ENCODE results near the gene TRAP1. TPM values are rescaled to one million over a fixed set of nuclear protein-coding genes. Genes with fewer than 3 reads are reported as not detected.

TRAP1 gene
- total RNA-seq, 1 experiment from 2014 or later: 274 TPM

- POLR2A ChIA-PET: no interaction called here
- H3K9me3 Mint-ChIP-seq (ENCODE audit: unreplicated experiment): no peaks in the 10 kb centered on the region
- H3K27ac Mint-ChIP-seq (ENCODE audit: low read depth, unreplicated experiment): no peak overlapping the region
- intact Hi-C loops (cut with micrococcal nuclease): no loop called here
- H3K4me3 Mint-ChIP-seq (ENCODE audit: unreplicated experiment): no peak overlapping the region
- BruUV-seq (replicated peaks): no TSS peak
- no peak for TF ChIP-seq CTCF (IDR thresholded peaks at IDR 0.05; ENCODE audit: unreplicated experiment)
- peaks cover 69% of the 10 kb centered on the region for H3K36me3 Mint-ChIP-seq (ENCODE audit: insufficient read depth, unreplicated experiment)
- no peaks in the 10 kb centered on the region for H3K4me1 Mint-ChIP-seq (ENCODE audit: insufficient read depth, unreplicated experiment)
- no peaks in the 10 kb centered on the region for H3K27me3 Mint-ChIP-seq (ENCODE audit: insufficient read depth, unreplicated experiment)
- CTCF ChIA-PET: interaction anchor here (0.6 kb wide), 1 partner anchor 88 kb away, joined by 3 read pairs; no protein-coding TSS in a partner anchor
- DNase-seq (ENCODE audit: unreplicated experiment): no peak
These were observed 45.9 kb downstream of the TRAP1 start for GRCh38 chr16:3671424-3671823.

- Mint-ChIP-seq H3K27me3 (ENCODE audit: insufficient read depth, unreplicated experiment) (no peaks in the 10 kb centered on the region), H3K4me3 (ENCODE audit: unreplicated experiment) (no peak overlapping the region), H3K36me3 (ENCODE audit: insufficient read depth, unreplicated experiment) (peaks cover 71% of the 10 kb centered on the region), H3K27ac (ENCODE audit: low read depth, unreplicated experiment) (no peak overlapping the region), H3K4me1 (ENCODE audit: insufficient read depth, unreplicated experiment) (no peaks in the 10 kb centered on the region), H3K9me3 (ENCODE audit: unreplicated experiment) (no peaks in the 10 kb centered on the region)
- no peak for DNase-seq (ENCODE audit: unreplicated experiment)
- no peak for TF ChIP-seq CTCF (IDR thresholded peaks at IDR 0.05; ENCODE audit: unreplicated experiment)
- no TSS peak for BruUV-seq (replicated peaks)
- POLR2A ChIA-PET: no interaction called here
- CTCF ChIA-PET: no interaction called here
- intact Hi-C loops (cut with micrococcal nuclease): no loop called here
These were observed 46.6 kb downstream of the TRAP1 start for GRCh38 chr16:3670711-3671110.

GRCh38 chr16:3669082-3669481 is 48.2 kb downstream of the TRAP1 start:
- DNase-seq (ENCODE audit: unreplicated experiment): no peak
- no peaks in the 10 kb centered on the region for H3K9me3 Mint-ChIP-seq (ENCODE audit: unreplicated experiment)
- H3K27me3 Mint-ChIP-seq (ENCODE audit: insufficient read depth, unreplicated experiment): no peaks in the 10 kb centered on the region
- CTCF ChIA-PET: interaction anchor here (0.6 kb wide), 2 partner anchors 14 to 138 kb away, joined by 4 read pairs; no protein-coding TSS in a partner anchor
- no TSS peak for BruUV-seq (replicated peaks)
- H3K4me1 Mint-ChIP-seq (ENCODE audit: insufficient read depth, unreplicated experiment): no peaks in the 10 kb centered on the region
- H3K4me3 Mint-ChIP-seq (ENCODE audit: unreplicated experiment): no peak overlapping the region
- TF ChIP-seq CTCF (IDR thresholded peaks at IDR 0.05; ENCODE audit: unreplicated experiment): no peak
- H3K36me3 Mint-ChIP-seq (ENCODE audit: insufficient read depth, unreplicated experiment): peaks cover 76% of the 10 kb centered on the region
- H3K27ac Mint-ChIP-seq (ENCODE audit: low read depth, unreplicated experiment): no peak overlapping the region
- POLR2A ChIA-PET: interaction anchor here (0.6 kb wide), 1 partner anchor 9 kb away, joined by 3 read pairs; no protein-coding TSS in a partner anchor
- intact Hi-C loops (cut with micrococcal nuclease): no loop called here

- Mint-ChIP-seq H3K4me1 (ENCODE audit: insufficient read depth, unreplicated experiment) (no peaks in the 10 kb centered on the region), H3K9me3 (ENCODE audit: unreplicated experiment) (no peaks in the 10 kb centered on the region), H3K27ac (ENCODE audit: low read depth, unreplicated experiment) (no peak overlapping the region), H3K4me3 (ENCODE audit: unreplicated experiment) (no peak overlapping the region), H3K27me3 (ENCODE audit: insufficient read depth, unreplicated experiment) (no peaks in the 10 kb centered on the region), H3K36me3 (ENCODE audit: insufficient read depth, unreplicated experiment) (peaks cover 76% of the 10 kb centered on the region)
- POLR2A ChIA-PET: interaction anchor here (0.6 kb wide), 1 partner anchor 10 kb away, joined by 3 read pairs; no protein-coding TSS in a partner anchor
- BruUV-seq (replicated peaks): no TSS peak
- no peak for DNase-seq (ENCODE audit: unreplicated experiment)
- CTCF ChIA-PET: interaction anchor here (0.6 kb wide), 1 partner anchor 13 kb away, joined by 4 read pairs; no protein-coding TSS in a partner anchor
- TF ChIP-seq CTCF (IDR thresholded peaks at IDR 0.05; ENCODE audit: unreplicated experiment): no peak
- intact Hi-C loops (cut with micrococcal nuclease): no loop called here
These were observed 48.7 kb downstream of the TRAP1 start for GRCh38 chr16:3668626-3669025.

Data from MCF 10A (cell line).